Measurements from ENCODE around the gene PLA2G4A. TPM values are rescaled to one million over a fixed set of nuclear protein-coding genes. Genes with fewer than 3 reads are reported as not detected.

The PLA2G4A gene
- total and polyA plus RNA-seq, 2 donors (not counting 1 experiment from before 2014, with no cell fraction given): 0.15 TPM; not detected in 1

DNA sequence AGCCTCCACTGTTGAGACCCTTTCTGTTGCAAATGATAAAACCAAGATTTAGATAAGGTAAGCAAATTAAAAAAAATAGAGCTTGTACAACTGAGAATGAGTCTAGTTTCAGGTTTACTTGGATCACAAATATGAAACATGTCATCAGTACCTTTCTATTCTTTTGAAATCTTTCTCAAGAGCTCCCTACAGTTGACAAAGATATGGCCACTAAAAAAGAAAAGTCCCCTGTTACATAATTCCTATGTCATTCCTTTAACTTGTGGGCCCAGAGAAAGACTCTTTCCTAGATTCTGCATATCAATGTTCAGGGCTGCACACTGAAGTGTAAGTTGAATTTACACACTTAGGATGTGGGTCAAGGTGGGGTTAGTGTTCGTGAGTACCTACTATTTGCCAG, 168.1 kb downstream of the PLA2G4A start:
- no peak overlapping the region for H3K27ac ChIP-seq (ENCODE audit: low read length in 2 of 2)
- no peaks in the 10 kb centered on the region for H3K4me1 Mint-ChIP-seq
- WGBS (ENCODE audit: insufficient coverage): no CpG with 5 or more reads among the region's 1 CpG
- ATAC-seq (ENCODE audit: low read depth) (no peak), DNase-seq (no peak)
- no peak overlapping the region for H3K4me3 Mint-ChIP-seq
- no peaks in the 10 kb centered on the region for H3K36me3 ChIP-seq (replicated peaks in 1 of 2; ENCODE audit: control extremely low read depth in 1 of 2, control insufficient read depth in 1 of 2, extremely low read depth in 1 of 2, insufficient read depth in 2 of 2, low read length in 1 of 2)
- H3K79me2 ChIP-seq (ENCODE audit: control insufficient read depth, insufficient read depth, low read length): no peaks in the 10 kb centered on the region
- H3K4me1 ChIP-seq (ENCODE audit: control insufficient read depth in 2 of 2, insufficient read depth in 2 of 2, low read length in 2 of 2): no peaks in the 10 kb centered on the region
- no peaks in the 10 kb centered on the region for H3K27me3 Mint-ChIP-seq
- no peak overlapping the region for H3K9ac ChIP-seq (ENCODE audit: low read length)
- H4K20me1 ChIP-seq (ENCODE audit: control insufficient read depth, insufficient read depth, low read length, poor library complexity, severe bottlenecking): no peaks in the 10 kb centered on the region
- no peak for TF ChIP-seq EZH2 (IDR thresholded peaks at IDR 0.05; ENCODE audit: borderline replicate concordance, insufficient read depth, low read depth, low read length, poor library complexity, severe bottlenecking)
- TF ChIP-seq, protein P1, sequence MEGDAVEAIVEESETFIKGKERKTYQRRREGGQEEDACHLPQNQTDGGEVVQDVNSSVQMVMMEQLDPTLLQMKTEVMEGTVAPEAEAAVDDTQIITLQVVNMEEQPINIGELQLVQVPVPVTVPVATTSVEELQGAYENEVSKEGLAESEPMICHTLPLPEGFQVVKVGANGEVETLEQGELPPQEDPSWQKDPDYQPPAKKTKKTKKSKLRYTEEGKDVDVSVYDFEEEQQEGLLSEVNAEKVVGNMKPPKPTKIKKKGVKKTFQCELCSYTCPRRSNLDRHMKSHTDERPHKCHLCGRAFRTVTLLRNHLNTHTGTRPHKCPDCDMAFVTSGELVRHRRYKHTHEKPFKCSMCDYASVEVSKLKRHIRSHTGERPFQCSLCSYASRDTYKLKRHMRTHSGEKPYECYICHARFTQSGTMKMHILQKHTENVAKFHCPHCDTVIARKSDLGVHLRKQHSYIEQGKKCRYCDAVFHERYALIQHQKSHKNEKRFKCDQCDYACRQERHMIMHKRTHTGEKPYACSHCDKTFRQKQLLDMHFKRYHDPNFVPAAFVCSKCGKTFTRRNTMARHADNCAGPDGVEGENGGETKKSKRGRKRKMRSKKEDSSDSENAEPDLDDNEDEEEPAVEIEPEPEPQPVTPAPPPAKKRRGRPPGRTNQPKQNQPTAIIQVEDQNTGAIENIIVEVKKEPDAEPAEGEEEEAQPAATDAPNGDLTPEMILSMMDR (IDR thresholded peaks at IDR 0.05): no peak
- H3K9me3 Mint-ChIP-seq (ENCODE audit: insufficient read depth): no peaks in the 10 kb centered on the region
- POLR2A ChIA-PET: no interaction called here
- H3K27me3 ChIP-seq (replicated peaks in 1 of 4; ENCODE audit: control extremely low read depth in 1 of 4, control insufficient read depth in 3 of 4, insufficient read depth in 4 of 4, low read length in 3 of 4): no peaks in the 10 kb centered on the region
- H2AFZ ChIP-seq (ENCODE audit: insufficient read depth, low read depth, low read length, poor library complexity, severe bottlenecking): no peak overlapping the region
- intact Hi-C loops (cut with micrococcal nuclease): no loop called here
- H3K4me2 ChIP-seq (replicated peaks; ENCODE audit: low read depth, low read length, poor library complexity, severe bottlenecking): no peak overlapping the region
- H3K27ac Mint-ChIP-seq: no peak overlapping the region
- CTCF ChIA-PET: interaction anchor here (1.1 kb wide), 2 partner anchors 9 to 14 kb away, joined by 3 to 4 read pairs; no protein-coding TSS in a partner anchor
- H3K4me3 ChIP-seq (ENCODE audit: control extremely low read depth in 1 of 5, extremely low read depth in 1 of 5, insufficient read depth in 1 of 5, low read depth in 2 of 5, low read length in 4 of 5): no peak overlapping the region
- H3K9me3 ChIP-seq (ENCODE audit: control extremely low read depth in 1 of 3, control insufficient read depth in 2 of 3, insufficient read depth in 1 of 3, low read length in 2 of 3): no peaks in the 10 kb centered on the region

GRCh38 chr1:186997877-186998276, 169.1 kb downstream of the PLA2G4A start:
- ChIA-PET POLR2A (no interaction called here), CTCF (no interaction called here)
- H3K27me3 ChIP-seq (replicated peaks in 1 of 4; ENCODE audit: control extremely low read depth in 1 of 4, control insufficient read depth in 3 of 4, insufficient read depth in 4 of 4, low read length in 3 of 4): no peaks in the 10 kb centered on the region
- TF ChIP-seq EZH2 (IDR thresholded peaks at IDR 0.05; ENCODE audit: borderline replicate concordance, insufficient read depth, low read depth, low read length, poor library complexity, severe bottlenecking): no peak
- TF ChIP-seq, protein P1 (IDR thresholded peaks at IDR 0.05): no peak
- no peaks in the 10 kb centered on the region for H3K36me3 ChIP-seq (replicated peaks in 1 of 2; ENCODE audit: control extremely low read depth in 1 of 2, control insufficient read depth in 1 of 2, extremely low read depth in 1 of 2, insufficient read depth in 2 of 2, low read length in 1 of 2)
- no peaks in the 10 kb centered on the region for H3K9me3 ChIP-seq (ENCODE audit: control extremely low read depth in 1 of 3, control insufficient read depth in 2 of 3, insufficient read depth in 1 of 3, low read length in 2 of 3)
- DNase-seq: no peak
- H3K27ac Mint-ChIP-seq: no peak overlapping the region
- no peak overlapping the region for H3K4me2 ChIP-seq (replicated peaks; ENCODE audit: low read depth, low read length, poor library complexity, severe bottlenecking)
- H4K20me1 ChIP-seq (ENCODE audit: control insufficient read depth, insufficient read depth, low read length, poor library complexity, severe bottlenecking): no peaks in the 10 kb centered on the region
- no peak for ATAC-seq (ENCODE audit: low read depth)
- H3K9ac ChIP-seq (ENCODE audit: low read length): no peak overlapping the region
- H3K4me3 Mint-ChIP-seq: no peak overlapping the region
- intact Hi-C loops (cut with micrococcal nuclease): no loop called here
- no CpG with 5 or more reads among the region's 1 CpG for WGBS (ENCODE audit: insufficient coverage)
- H3K4me1 ChIP-seq (ENCODE audit: control insufficient read depth in 2 of 2, insufficient read depth in 2 of 2, low read length in 2 of 2): no peaks in the 10 kb centered on the region
- H3K27me3 Mint-ChIP-seq: no peaks in the 10 kb centered on the region
- no peaks in the 10 kb centered on the region for H3K79me2 ChIP-seq (ENCODE audit: control insufficient read depth, insufficient read depth, low read length)
- H3K4me1 Mint-ChIP-seq: no peaks in the 10 kb centered on the region
- no peaks in the 10 kb centered on the region for H3K9me3 Mint-ChIP-seq (ENCODE audit: insufficient read depth)
- H2AFZ ChIP-seq (ENCODE audit: insufficient read depth, low read depth, low read length, poor library complexity, severe bottlenecking): no peak overlapping the region
- no peak overlapping the region for H3K4me3 ChIP-seq (ENCODE audit: control extremely low read depth in 1 of 5, extremely low read depth in 1 of 5, insufficient read depth in 1 of 5, low read depth in 2 of 5, low read length in 4 of 5)
- H3K27ac ChIP-seq (ENCODE audit: low read length in 2 of 2): no peak overlapping the region

All from B cell (primary cell).